ENCODE results near the gene SDC3.

SDC3 gene

DNA sequence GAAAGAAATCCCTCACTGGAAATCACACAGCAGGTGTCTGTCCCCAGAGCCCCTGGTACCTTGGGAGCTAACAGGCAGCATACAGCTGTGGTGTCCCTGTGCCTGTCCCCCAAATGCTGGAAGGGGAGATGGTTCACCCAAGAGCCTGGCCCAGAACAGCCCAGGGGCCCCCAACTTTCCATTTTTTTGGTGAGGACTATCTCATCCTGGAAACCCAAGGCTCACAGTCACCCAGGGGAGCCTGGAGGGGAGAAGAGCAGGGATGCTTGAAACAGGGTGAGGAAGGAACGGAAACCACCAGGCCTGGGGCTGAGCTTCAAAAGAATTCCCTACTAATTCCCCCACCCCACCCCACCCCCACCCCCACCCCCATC, 3.6 kb downstream of the SDC3 start:
- DNase-seq (ENCODE audit: low read depth): no peak

DNA sequence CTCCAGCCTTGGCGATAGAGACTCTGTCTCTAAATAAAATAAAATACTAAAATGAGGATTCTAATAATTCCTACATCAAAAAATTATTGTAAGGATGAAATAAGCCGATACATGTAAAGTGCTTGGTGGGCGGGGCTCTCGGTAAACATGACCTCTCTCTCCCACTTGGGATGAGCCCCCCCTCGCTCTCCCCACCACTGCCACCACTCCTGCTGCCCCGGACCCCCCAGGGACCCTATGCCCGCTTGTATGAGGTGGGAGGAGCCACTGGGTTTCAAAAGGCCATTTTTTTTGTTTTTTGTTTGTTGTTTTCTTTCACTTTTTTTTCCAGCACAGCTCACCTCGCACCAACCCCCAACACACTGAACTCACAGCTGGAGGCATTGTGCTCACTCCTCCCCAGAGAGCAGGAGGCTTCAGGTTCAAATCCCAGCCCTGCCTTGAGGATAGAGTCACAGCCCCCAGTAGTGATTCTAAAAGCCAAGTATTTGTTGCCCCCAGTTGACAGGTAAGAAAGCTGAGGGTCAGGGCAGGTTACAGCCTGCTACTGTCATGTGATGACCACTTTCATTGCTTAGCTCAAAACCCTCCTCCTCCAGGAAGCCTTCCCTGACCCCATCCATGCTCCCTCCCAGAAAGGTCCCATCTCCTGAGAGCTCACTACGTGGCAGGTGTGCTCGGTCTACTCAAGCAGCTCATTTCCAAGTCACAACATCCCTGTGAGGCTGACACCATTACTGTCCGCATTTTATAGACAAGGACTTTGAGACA, 4.2 kb downstream of the SDC3 start:
- no peak for DNase-seq (ENCODE audit: low read depth)

DNA sequence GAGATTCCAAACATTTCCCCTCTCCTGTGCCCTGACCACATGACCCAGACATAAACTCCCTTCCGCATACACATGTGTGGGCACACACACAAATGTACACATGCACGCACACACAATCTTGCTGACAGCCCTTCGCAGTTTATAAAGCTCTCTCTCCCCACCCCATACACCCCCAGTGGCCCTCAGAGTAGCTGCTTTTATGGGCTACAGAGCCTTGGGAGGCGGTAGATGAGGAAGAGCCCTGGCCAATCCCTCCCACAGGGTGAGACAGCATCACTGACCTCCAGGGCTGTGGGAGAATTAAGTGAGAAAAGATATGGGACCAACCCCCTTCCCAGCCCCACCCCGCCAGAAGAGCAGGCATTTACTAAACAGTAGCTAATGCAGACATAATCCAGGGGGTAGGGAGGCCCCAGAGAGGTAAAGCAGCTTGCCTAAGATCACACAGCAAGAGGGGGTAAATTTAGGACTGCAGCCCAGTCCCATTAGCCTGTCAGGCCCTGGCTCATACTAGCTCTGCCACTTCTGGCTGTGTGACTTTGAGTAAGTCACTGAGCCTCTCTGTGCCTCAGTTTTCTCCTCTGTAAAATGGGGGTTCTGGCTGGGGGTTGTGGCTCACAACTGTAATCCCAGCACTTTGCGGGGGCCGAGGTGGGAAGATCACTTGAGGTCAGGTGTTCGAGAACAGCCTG, 5.1 kb downstream of the SDC3 start:
- no peak for DNase-seq (ENCODE audit: low read depth)

DNA sequence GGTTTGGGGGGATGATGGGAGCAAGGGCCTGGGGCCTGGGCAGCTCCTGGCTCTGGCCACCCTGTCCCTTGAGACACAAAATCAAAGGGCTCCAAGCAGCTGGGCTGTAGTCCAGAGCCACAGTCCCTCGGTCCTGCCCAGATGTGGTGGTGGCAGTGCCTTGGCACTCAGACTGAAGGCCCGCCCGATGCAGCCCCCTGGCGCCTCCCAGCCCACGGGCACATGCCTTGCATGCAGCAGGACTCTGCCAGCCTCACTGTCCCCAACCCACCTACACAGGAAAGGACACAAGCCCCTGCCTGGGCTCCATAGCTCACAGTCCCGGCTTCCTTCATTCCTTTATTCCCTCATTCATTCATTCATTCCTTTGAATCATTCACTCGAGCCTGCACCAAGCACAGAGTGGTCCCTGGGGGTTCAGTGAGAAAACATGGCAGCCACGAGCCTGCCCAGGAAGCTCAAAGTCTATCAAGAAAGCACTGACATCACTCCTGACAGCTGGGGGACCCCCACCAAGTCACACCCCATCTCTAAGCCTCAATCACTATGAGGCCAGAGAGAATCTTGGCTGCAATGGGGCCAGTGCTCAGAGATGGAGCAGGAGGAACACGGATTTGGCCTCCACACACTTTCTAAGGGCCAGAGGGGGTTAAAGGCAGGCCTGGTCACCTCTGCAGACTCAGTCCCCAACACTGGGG, 5.8 kb downstream of the SDC3 start:
- no peak for DNase-seq (ENCODE audit: low read depth)

DNA sequence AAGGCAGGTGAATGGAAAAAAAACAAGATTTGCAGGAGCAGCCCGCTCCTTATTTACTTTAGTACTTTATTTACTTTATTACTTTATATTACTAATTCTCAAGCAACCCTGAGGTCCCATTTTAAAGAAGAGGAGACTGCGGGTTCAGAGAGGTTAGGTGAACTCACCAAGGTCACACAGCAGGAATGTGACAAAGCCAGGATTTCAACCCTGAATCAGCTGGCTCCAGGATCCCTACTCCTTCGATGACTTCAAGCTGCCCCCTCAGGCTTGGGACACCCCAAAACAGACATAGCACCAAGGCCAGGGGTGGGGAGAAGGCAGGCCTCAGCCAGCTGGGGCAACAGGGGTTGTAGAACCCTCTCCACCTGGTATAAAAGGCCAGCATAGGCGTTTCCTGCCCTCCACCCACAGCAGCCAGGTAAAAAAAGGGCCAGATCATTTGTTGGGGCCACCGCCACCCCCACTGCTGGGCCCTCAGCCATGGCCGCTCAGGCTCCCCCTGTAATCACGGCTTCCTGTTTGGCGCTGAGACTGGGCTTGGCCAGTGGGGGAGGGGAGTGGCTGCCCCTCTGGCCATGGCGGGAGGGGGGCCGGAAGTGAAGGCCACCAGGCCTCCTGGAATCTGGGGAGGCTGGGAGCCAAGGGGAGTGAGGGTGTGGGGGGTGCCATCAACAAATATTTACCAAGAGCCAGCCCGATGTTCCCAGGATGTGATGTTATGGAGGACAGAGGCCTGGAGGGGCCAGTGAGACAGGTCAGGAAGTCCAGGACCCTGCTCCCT, 6.6 kb downstream of the SDC3 start:
- no peak for DNase-seq (ENCODE audit: low read depth)

DNA sequence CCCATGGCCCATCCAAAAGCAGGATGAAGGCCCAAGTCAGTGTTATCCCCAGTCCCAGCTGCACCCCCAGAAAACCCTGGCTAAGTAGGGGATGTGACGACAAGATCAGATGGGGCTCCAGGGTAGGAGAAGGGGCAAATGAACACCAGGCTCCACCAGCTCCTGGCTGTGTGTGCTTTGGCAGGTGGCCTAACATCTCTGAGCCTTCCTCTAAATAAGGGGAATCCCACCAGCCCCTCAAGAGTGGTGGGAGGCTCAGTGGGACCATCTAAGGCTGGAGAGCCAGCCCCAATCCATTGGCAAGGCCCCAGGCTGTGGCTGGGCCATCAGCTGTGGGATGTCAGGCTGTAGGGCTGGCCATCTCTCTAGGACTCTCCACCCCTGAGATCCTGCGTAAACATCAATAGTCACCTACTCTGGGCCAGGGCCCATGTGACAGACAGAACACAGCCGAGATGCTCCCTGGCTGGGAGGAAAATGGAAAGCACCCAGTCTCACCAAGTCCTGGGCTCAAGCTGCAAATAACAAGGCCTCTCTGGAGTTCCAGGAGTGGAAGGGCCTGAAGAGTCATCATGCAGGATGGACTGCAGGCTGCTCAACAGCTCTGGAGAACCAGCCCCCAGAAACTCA, 7.5 kb downstream of the SDC3 start:
- DNase-seq (ENCODE audit: low read depth): no peak

DNA sequence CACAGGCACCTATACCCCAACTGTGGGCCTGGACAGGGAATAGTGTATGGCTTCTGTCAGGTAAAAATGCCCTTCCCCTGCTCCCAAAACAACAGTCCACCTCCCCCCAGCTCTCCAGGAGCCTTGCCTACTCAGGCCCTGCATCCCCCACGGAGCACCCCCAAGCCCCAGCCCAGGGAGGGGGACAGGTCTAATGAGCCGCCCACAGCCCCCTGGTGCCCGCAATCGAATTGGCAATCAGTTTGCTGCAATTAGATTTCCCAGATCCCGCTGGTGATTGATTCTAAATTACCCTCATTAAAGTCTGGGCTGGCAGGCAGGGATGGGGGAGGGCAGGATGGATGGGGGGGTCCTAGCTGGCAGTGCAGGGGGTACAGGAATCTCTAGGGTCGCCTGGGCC, 8.1 kb downstream of the SDC3 start:
- no peak for DNase-seq (ENCODE audit: low read depth)

DNA sequence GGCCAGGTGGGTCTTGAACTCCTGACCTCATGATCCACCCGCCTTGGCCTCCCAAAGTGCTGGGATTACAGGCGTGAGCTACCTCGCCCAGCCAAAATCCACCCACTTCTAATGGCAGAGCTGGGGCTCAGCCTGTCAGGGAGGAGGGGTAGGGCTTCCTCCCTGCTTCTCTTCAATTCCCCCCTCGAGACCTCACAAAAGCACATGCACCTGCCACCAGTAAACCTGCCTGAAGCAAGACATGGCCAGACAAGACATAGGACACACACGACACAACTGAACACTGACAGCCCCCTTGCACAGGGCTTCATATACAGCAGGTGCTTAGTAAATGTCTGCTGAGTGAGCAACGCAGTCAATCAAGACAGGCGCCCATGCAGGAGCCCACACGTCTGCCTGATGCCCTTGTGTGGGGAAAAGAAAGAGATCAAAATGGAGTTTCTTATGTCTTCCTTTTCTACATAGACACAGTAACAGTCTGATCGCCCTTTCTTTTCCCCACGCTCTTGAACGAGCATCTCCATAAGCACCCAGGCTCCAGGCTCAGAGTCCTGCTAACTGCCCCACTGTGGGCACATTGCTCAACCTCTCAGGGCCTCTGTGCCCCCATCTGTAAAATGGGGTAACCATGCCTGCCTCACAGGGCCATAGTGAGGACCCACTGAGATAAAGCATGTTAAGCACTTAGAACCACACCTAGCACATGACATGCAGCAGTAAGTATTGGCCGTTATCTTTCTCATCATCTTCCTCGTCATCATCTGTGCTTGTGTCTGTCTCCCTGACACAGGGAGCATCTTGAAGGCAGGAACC, 8.8 kb downstream of the SDC3 start:
- DNase-seq (ENCODE audit: low read depth): no peak

DNA sequence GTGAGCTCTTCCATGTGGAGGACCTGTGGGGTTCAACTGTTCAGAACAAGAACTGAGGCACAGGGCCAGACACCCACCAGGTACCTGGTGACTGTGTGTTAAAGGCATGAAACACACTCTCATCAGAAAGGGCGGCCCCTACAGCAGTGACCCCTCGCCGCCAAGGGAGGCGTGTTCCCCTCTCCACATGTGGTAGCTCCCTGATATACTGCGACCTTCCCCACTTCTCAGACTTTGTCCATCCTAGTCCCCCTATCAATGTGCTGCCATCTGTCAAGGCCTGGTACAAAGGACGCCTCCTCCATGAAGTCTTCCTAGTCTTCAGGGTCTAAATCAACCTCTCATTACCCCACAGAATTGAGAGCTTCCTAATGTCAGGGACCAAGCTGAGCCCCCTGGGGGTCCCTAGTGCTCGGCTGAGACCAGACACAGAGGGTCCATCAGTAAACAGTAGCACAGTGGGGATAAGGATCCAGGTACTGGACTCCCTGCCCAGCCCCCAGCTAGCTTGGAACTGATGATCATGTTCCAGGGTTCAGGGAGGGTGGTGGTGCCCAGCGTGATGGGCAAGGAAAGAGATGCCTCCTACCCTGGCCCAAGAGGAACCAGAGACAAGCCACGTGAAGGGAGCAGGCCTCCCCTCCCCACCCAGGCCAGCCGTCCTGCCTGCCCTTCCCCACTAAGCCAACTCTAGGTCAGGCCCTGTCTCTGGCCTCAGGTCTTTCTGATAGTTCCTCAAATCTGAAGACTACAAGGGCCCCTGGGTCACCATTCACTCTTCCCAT, 10.3 kb downstream of the SDC3 start:
- no peak for DNase-seq (ENCODE audit: low read depth)

DNA sequence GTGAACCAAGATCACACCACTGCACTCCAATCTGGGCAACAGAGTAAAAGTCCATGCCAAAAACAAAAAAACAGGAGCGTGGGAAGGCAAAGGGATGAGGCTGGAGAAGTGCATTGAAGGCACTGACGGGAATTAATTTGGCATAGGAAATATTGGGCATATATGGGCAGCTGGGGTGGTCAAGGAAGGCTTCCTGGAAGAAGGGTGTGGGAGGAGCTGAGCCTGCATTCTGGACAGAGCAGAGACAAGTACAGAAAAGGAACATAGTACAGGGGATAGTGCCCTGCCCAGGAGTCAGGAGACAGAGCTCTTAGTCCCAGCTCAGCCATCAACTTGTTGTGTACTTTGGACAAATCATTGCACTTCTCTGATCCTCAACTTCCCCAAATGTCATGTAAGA, 11.7 kb downstream of the SDC3 start:
- DNase-seq (ENCODE audit: low read depth): no peak

DNA sequence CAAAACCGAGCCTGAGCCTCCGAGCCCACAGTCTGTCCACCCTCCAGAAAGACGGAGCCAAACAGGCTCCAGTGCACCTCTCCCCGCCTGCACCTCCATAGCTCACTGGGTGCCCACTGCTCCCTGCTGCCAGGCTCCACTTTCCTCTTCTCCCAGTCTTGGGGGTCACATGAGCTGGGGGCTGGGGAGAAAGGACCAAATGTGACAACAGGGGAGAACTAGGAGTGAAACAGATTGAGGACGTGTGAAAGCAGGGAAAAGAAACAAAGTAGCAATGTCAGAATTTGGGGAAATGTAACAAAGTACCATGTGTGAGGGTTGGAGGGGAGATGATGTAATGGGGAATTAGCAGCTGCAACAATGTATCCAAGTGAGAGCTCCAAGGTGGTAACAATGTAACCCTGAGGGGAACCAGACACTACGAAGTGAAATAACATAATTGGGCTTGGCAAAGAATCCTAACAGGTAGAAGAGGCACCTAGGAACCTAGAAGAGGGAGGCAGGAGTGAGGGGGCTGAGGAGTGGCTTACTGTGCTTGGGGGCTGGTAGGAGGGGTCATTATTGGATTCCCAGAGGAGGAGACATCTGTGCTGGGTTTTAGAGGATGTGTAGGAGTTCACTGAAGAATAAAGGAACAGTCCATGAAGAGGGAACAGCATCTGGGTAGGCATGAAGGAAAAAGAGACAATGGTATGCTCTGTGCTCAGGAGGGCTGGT, 12.5 kb downstream of the SDC3 start:
- DNase-seq (ENCODE audit: low read depth): no peak

DNA sequence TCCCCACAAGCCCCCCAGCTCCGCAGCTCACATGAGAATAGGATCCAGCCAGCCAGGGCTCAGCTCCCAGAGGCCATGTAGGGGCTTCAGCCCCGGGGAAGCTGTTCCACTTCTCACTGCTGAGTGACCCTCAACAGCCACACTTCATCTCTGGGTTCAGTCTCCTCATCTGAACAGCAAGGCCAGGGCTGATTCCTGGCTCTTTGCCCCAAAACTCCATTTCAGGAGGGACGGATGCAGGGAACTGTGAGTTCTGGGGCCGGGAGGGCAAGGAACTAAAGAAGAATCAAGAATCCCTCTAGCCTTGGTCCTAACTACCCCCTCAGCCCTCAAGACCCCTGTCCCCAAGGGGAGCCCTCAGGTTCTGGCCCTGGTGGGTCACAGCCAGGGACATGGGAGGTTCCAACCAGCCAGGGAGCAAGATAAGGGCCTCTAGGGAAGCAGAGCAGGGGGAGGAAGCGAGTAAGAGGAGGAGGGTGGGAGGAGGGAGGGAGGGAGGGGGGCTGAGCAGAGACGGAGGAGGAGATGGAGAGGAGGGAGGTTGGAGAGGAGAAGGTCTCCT, 13.1 kb downstream of the SDC3 start:
- DNase-seq (ENCODE audit: low read depth): no peak

DNA sequence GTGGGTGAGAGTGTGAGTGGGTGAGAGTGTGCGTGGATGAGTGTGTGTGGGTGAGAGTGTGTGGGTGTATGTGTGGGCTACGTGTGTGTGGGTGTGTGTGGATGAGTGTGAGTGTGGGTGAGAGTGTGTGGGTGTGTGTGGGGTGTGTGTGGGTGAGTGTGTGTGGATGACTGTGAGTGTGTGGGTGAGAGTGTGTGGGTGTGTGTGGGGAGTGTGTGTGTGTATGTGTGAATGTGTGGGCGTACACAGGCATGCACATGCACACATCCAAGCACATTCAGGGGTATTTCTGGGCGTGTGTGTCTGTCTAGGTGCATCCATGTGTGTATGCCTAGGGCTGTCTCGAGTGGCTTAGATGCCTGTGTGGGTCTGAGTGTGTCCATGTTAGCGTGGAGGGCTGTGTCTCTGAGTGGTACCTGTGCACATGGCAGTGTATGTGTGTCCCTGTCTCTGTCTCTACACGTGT, 14.0 kb downstream of the SDC3 start:
- no peak for DNase-seq (ENCODE audit: low read depth)

DNA sequence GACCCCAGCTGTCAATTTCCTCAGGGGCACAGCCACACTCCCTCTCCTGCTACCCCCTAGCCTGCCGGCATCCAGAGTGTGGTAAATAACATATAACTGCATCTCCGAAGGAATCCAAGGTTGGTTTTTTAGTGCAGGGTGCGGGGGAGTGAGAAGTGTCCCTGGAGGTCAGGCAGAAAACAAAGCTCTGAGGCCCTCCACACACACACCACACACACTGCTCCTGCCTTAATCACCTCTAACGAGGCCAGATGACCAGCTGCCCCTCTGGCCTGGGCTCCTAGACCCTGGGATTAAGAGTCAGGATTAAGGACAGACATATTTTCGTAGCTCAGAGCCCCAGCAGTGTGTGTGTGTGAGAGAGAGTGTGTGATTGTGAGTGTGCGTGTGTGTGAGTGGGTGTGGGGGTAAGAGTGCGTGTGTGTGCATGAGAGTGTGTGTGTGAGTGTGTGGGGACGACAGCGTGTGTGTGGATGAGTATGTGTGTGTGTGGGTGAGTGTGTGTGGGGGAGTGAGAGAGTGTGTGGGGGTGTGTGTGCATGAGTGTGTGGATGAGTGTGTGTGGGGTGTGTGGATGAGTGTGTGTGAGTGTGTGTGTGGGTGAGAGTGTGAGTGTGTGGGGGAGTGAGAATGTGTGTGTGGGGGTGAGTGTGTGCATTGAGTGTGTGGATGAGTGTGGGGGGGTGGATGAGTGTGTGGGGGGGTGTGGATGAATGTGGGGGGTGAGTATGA, 14.6 kb downstream of the SDC3 start:
- no peak for DNase-seq (ENCODE audit: low read depth)

DNA sequence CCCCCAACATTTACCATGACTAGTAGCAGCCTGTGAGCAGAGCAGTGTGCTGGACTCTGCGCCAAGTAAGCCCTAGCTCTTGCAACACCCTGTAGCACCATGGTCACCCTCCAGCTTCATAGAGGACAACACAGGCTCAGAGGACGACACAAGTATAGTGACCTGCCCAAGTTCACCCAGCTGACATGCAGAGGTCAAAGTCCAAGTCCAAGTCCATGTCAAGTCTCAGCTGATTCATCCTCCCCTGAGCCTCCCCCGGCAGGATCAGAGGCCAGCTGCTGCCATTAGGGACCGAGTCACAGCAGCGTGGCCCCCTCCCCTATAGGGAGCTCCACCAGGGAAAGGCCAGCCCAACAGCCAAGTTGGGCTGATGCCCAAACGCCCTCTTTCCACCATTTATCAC, 15.9 kb downstream of the SDC3 start:
- no peak for DNase-seq (ENCODE audit: low read depth)

DNA sequence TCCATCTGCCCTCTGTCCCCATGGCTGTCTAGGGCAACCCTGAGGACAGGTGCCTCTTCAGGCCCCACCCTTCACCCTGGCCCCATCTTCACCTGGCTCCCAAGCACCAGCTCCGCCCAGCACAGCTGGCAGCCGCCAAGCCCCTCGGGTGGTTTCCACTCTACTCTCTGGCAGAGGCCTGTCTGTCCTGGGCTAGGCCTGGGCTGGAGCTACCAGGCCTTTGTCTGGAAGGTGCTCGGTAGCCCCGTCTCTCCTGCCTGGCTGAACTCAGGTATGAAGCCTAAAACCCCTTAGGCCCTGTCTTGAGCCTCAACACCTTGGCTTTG, 17.4 kb downstream of the SDC3 start:
- no peak for DNase-seq (ENCODE audit: low read depth)

DNA sequence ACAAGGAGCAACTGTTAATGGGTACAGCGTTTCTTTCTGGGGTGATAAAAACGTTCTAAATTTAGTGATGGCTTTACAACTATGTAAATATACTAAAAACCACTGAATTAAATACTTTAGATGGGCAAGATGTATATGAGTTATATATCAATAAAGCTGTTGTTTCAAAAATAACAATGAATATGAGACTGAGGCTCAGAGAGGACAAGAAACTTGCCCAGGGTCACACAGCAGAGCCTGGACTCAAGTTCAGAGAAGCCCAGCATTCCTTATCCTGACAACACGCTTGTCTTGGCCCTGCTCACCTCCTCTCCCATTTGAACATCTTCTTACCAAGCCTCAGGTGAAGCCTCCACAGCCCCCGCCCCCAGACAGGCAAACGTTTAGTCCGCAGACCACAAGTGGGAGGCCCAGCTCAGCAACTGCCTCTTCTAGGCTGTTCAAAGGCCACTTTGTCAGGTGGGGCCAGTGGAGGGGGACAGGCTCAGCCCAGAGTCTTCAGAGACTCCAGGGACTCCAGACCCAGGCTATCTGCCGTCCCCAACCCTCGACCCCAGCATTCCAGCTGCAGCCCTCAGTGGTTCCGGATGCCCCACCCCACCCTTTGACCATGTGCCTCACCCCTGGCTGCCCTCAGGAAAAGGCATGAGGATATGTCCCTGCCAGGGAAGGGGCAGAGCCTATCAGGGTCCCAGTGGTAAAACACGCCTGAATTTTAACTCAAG, 17.9 kb downstream of the SDC3 start:
- DNase-seq (ENCODE audit: low read depth): no peak

DNA sequence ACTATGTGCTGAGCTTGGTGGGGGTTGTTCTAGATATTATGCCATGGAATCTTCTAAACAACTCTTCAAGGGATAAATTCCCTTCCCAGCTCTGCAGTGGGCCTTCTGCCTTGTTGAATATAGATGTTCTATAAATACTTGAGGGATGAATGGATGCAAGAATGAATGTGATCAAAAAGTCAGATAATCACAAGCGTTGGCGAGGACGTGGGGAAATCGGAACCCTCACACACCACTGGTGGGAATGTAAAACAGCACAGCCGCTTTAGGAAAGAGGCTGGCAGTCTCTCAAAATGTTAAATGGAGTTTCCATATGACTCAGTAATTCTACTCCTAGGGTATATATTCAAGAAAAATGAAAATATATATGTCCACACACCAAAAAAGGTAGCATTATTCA, 19.0 kb downstream of the SDC3 start:
- no peak for DNase-seq (ENCODE audit: low read depth)
